LoVo (cell line): ENCODE results near the gene CDH8.

Experiments
- DNase-seq: peaks from one replicate; pipeline ENCODE4 v3.0.0-alpha.2; 2016; ENCODE audit warnings: low spot score

Gene CDH8

GRCh38 chr16:61644736-61645135 lies 391.5 kb downstream of the CDH8 start:
- no peak for DNase-seq

- no peak for DNase-seq
These were observed 418.9 kb downstream of the CDH8 start for GRCh38 chr16:61617219-61617783.

DNA sequence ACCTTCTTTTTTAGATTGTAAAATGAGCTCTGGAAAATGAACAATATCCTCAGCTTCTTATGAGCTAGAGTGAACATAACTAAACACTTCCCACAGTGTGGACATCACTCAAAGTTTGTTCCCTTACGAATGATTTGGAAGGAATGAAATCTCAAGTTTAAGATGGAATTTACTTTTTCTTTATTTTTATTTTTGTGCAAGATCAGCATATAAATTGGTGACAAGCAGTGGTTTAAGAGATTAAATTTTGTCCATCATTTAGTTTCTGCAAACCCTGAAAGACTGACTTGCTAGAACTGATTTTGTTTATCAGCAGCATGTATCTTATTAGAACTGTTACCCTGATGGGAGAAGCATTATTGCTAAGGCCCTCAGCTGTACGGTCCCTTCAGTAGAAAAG lies 420.1 kb downstream of the CDH8 start:
- DNase-seq = no peak

- DNase-seq = no peak
These were observed 424.3 kb downstream of the CDH8 start for GRCh38 chr16:61611847-61612491.

DNA sequence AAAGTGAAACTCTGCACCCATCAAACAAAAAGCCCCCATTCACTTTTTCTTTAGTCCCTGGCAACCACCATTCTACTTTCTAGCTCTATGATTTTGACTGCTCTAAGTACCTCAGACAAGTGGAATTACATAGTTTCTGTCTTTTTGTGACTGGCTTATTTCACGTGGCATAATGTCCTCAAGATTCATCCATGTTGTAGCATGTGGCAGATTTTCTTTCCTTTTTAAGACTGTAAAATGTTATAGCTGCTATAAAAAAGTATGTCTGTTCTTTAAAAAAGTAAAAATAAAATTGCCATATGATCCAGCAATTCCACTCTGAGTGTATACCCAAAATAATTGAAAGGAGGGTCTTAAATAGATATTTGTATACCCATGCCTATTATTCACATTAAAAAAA lies 429.7 kb downstream of the CDH8 start:
- DNase-seq = no peak
